ENCODE results near the gene CHST8.
"Not testable (repeated sequence)": the region's sequence is repeated elsewhere in the genome, so short reads cannot be mapped to it uniquely, and the experiment has no call there.

The CHST8 gene

DNA sequence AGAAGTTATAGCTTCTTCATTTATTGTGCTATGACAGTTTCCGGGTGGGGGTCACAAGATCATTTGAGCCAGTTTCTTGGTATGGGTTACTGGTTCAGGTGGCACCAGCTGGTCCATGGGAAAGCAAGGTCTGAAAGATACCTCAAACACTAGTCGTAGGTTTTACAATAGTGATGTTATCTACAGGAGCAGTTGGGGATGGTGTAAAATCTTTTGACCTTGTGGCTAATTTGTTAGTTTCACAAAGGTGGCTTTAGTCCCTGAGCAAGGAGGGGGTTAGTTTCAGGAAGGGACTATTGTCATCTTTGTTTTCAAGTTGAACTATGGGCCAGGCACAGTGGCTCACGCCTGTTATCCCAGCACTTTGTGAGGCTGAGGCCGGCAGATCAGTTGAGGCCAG is 24.6 kb downstream of the CHST8 start:
- Histone ChIP-seq H3K9ac (ENCODE audit: low read length) (no peak overlapping the region), H3K27me3 (ENCODE audit: control insufficient read depth, insufficient read depth, low read length) (no peaks in the 10 kb centered on the region), H3K36me3 (ENCODE audit: control insufficient read depth, insufficient read depth, low read length) (no peaks in the 10 kb centered on the region), H3K4me3 (ENCODE audit: low read depth, low read length) (no peak overlapping the region), H3K9me3 (ENCODE audit: control insufficient read depth, insufficient read depth, low read depth, low read length) (no peaks in the 10 kb centered on the region), H3K4me1 (ENCODE audit: control insufficient read depth, insufficient read depth, low read length) (peaks cover 20% of the 10 kb centered on the region), H3K27ac (ENCODE audit: low read depth, low read length) (no peak overlapping the region)

DNA sequence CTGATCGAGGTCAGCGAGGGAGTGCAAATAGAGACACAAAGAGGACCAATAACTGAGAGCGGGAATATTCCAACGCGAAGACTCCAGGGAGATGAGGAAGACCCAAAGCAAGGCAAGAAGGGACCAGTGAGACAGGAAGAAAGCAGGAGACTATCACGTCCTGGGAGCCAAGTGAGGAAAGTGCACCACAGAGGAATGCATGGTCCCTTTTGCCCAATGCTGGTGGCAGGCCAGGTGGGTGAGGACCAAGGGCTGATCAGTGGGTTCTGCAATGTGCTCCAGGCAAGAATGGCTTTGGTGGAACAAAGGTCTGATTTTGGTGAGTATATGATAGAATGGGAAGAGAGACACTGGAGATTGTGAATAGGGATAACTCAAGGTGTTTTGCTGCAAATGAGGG is 25.4 kb downstream of the CHST8 start:
- H3K36me3 ChIP-seq (ENCODE audit: control insufficient read depth, insufficient read depth, low read length), result no peaks in the 10 kb centered on the region
- H3K4me3 ChIP-seq (ENCODE audit: low read depth, low read length), result no peak overlapping the region
- no peaks in the 10 kb centered on the region for H3K9me3 ChIP-seq (ENCODE audit: control insufficient read depth, insufficient read depth, low read depth, low read length)
- no peak overlapping the region for H3K9ac ChIP-seq (ENCODE audit: low read length)
- H3K4me1 ChIP-seq (ENCODE audit: control insufficient read depth, insufficient read depth, low read length), result peaks cover 18% of the 10 kb centered on the region
- H3K27ac ChIP-seq (ENCODE audit: low read depth, low read length), result no peak overlapping the region
- H3K27me3 ChIP-seq (ENCODE audit: control insufficient read depth, insufficient read depth, low read length), result no peaks in the 10 kb centered on the region

DNA sequence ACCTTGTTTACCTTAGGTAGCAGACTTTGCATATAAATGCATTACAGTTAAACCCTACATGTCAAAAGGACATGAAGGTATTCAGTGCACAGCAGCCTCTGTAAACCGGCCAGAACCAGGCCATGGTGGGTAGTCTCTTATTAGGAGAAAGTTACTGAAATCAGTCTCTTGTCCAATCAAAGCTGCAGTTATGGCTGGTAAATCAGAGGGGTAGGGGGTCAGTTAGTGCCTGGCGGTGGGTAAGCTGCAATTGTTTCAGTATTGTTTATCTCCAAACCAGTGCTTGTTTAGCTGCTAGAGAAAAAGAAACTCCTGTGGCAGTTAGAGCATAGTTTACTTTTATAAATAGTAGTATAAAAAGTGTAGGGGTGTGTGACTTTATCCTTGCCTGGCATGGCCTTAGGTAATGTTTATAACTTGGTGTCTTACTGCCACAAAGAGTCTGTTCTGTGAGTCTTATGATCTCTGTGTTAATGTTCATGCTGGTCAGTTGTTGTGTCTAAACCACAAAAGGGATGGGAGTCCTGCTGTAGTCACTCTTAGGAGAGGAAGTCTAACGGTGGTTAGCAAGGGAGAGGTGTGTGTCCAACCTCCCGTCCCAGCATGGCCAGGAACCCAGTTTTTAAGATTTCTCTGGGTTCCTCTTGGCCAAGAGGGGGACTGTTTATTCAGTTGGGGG is 28.0 kb downstream of the CHST8 start:
- no peak overlapping the region for H3K27ac ChIP-seq (ENCODE audit: low read depth, low read length)
- H3K27me3 ChIP-seq (ENCODE audit: control insufficient read depth, insufficient read depth, low read length), result no peaks in the 10 kb centered on the region
- no peaks in the 10 kb centered on the region for H3K9me3 ChIP-seq (ENCODE audit: control insufficient read depth, insufficient read depth, low read depth, low read length)
- no peak overlapping the region for H3K9ac ChIP-seq (ENCODE audit: low read length)
- H3K4me3 ChIP-seq (ENCODE audit: low read depth, low read length), result no peak overlapping the region
- H3K4me1 ChIP-seq (ENCODE audit: control insufficient read depth, insufficient read depth, low read length), result peaks cover 18% of the 10 kb centered on the region
- no peaks in the 10 kb centered on the region for H3K36me3 ChIP-seq (ENCODE audit: control insufficient read depth, insufficient read depth, low read length)

DNA sequence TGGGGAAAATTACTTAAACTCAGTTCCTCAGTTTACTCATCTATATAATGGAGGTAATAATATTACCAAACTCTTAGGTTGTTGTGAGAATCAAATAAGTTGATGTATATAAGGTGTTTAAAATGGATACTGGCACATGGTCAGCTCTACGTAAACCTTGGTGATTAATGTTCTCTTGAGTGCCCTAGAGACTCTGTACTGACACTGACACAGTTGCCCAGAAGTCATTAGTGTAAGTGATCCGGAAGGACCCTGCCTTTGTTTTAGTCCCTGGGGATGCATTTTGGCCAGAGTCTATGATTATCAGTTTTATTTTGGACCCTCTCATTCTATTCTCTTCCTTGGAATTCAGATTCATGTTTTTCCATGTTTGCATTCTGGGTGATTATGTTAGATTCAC is 31.9 kb downstream of the CHST8 start:
- Histone ChIP-seq H3K36me3 (ENCODE audit: control insufficient read depth, insufficient read depth, low read length) (no peaks in the 10 kb centered on the region), H3K27me3 (ENCODE audit: control insufficient read depth, insufficient read depth, low read length) (no peaks in the 10 kb centered on the region), H3K9ac (ENCODE audit: low read length) (no peak overlapping the region), H3K4me3 (ENCODE audit: low read depth, low read length) (no peak overlapping the region), H3K9me3 (ENCODE audit: control insufficient read depth, insufficient read depth, low read depth, low read length) (no peaks in the 10 kb centered on the region), H3K4me1 (ENCODE audit: control insufficient read depth, insufficient read depth, low read length) (peaks cover 13% of the 10 kb centered on the region), H3K27ac (ENCODE audit: low read depth, low read length) (no peak overlapping the region)

DNA sequence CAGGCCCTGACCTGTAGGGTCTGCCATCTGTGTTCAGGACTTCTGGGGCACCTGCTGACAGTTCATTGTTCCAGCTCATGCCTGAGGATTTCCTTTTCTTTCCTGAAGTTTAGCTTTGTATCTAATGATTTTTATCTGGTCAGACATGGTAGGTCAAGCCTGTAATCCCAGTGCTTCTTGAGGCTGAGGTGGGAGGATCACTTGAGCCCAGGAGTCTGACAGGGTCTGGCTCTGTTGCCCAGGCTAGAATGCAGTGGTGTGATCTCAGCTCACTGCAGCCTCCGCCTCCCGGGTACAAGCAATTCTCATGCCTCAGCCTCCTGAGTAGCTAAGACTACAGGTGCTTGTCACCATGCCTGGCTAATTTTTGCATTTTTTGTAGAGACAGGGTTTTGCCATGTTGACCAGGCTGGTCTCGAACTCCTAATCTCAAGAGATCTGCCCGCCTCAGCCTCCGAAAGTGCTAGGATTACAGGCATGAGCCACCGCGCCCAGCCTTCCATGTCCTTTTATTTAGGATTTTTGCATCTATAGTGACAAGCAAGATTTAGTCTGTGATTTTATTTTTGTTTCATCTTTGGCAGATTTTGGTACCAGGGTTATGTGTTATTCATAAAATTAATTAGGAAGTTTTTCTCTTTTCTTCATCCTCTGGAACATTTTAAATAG is 33.2 kb downstream of the CHST8 start:
- H3K27me3 ChIP-seq (ENCODE audit: control insufficient read depth, insufficient read depth, low read length), result no peaks in the 10 kb centered on the region
- H3K27ac ChIP-seq (ENCODE audit: low read depth, low read length), result no peak overlapping the region
- H3K9ac ChIP-seq (ENCODE audit: low read length), result no peak overlapping the region
- no peak overlapping the region for H3K4me3 ChIP-seq (ENCODE audit: low read depth, low read length)
- no peaks in the 10 kb centered on the region for H3K36me3 ChIP-seq (ENCODE audit: control insufficient read depth, insufficient read depth, low read length)
- peaks cover 3% of the 10 kb centered on the region for H3K4me1 ChIP-seq (ENCODE audit: control insufficient read depth, insufficient read depth, low read length)
- H3K9me3 ChIP-seq (ENCODE audit: control insufficient read depth, insufficient read depth, low read depth, low read length), result no peaks in the 10 kb centered on the region

DNA sequence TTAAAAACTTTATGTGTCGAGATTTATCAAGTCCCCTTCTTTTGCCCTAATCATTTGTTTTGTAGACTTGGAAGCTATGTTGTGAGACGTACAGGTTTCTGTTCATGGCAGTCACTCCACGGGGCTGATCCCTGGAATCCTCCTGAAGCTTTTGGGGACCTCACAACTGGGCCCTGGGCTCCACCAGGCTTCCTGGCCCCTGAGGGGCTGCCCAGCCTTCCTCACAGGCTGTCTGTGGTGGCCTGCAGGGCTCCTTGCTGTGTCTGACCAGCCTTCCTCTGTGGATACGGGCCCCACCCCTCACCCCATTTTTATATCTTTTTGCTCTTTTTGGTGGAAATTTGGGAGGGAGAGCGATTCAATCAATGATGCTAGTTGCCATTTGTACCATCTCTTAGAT is 38.1 kb downstream of the CHST8 start:
- H3K36me3 ChIP-seq (ENCODE audit: control insufficient read depth, insufficient read depth, low read length), result no peaks in the 10 kb centered on the region
- no peak overlapping the region for H3K4me3 ChIP-seq (ENCODE audit: low read depth, low read length)
- no peaks in the 10 kb centered on the region for H3K27me3 ChIP-seq (ENCODE audit: control insufficient read depth, insufficient read depth, low read length)
- no peaks in the 10 kb centered on the region for H3K9me3 ChIP-seq (ENCODE audit: control insufficient read depth, insufficient read depth, low read depth, low read length)
- peaks cover 11% of the 10 kb centered on the region; the same call in 1 of the 2 replicates for H3K4me1 ChIP-seq (ENCODE audit: control insufficient read depth, insufficient read depth, low read length)
- no peak overlapping the region for H3K27ac ChIP-seq (ENCODE audit: low read depth, low read length)
- no peak overlapping the region for H3K9ac ChIP-seq (ENCODE audit: low read length)

DNA sequence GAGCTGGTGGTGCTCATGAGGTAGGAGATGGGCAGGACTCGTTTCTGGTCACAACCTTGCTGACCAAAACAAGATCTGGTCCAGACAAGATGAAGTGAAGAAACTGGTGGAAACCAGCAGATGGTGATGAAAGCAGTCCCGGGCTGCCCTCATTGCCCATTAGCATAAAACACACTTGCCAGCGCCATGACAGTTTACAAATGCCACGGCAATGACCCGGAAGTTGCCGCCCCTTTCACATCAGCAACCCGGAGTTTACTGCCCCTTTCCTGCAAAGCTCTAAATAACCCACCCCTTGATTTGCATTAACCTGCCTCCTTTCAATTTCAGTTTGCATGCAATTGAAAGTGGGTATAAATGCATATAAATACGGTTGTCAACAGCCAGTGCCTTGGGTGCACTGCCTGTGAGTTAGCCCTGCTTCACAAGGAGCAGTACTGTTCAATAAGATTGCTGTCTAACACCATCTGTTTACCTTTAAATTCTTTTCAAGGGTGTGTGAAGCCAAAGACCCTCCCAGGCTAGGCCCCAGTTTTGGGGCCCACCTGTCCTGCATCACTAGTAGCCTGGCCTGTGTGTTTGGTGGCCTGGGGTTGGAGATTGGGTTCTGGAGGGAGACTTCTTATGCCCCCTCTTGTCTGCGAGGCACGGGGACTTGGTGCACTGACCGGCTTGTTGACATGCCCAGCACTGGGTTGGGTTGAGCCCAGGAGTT is 38.8 kb downstream of the CHST8 start:
- Histone ChIP-seq H3K4me3 (ENCODE audit: low read depth, low read length) (no peak overlapping the region), H3K9ac (ENCODE audit: low read length) (no peak overlapping the region), H3K4me1 (ENCODE audit: control insufficient read depth, insufficient read depth, low read length) (peaks cover 11% of the 10 kb centered on the region; the same call in 1 of the 2 replicates)

DNA sequence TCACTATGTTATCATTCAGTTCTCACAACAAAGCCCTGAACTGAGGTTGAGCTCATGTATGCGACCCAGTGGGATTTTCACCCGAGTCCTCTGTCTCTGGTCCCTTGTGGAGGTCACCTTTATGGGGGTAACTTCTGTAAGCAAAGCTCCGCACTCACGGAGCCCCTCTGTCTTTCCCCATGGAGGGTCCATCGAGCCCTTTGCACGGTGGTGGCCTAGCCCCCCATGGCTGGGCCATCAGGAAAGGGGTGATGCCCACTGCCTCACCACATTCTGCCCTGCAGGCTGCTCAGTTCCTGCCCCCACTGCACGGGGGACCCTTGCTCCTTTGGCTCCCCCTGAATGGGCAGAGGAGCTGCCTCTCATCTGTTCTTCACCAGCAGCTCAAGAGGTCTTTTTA is 39.6 kb downstream of the CHST8 start:
- no peak overlapping the region for H3K9ac ChIP-seq (ENCODE audit: low read length)
- H3K27me3 ChIP-seq (ENCODE audit: control insufficient read depth, insufficient read depth, low read length), result no peaks in the 10 kb centered on the region

More for the DNA sequence above, 38.8 kb downstream of the CHST8 start:
- Histone ChIP-seq H3K27ac (ENCODE audit: low read depth, low read length) (no peak overlapping the region), H3K36me3 (ENCODE audit: control insufficient read depth, insufficient read depth, low read length) (no peaks in the 10 kb centered on the region), H3K27me3 (ENCODE audit: control insufficient read depth, insufficient read depth, low read length) (no peaks in the 10 kb centered on the region), H3K9me3 (ENCODE audit: control insufficient read depth, insufficient read depth, low read depth, low read length) (no peaks in the 10 kb centered on the region)

DNA sequence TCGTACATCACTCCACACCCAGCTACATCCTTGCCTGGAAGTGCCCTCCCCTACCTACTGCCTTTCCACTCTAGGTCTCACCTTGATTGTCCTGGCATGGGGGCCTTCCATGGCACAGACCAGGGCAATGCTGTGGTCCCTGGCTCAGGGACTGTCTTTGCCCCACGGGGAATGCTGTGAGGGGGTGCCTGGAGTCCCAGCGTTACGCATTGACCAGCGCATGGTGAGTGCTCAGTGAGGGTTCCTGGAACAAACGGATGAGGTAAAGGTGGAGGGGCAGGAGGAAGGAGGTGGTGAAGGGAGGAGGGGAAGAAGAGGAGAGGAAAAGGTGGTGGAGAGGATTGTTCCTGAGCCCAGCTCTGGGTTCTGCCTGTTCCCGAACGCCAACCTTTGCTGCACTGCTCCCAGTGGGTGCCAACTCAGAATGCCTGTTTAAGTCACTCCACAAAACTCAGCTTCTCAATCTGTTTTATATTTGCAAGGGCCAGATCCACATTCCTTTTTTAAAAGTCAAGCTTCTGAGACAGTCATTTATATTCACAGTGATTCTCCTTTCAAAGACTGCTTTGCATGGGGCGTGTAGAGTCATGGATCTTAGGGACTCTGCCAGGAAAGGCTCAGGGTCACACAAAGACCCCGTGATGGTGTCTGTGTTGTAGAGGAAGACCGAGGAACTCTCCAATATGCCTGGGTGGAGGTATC is 40.8 kb downstream of the CHST8 start:
- H3K9ac ChIP-seq (ENCODE audit: low read length), result no peak overlapping the region
- no peaks in the 10 kb centered on the region for H3K36me3 ChIP-seq (ENCODE audit: control insufficient read depth, insufficient read depth, low read length)
- no peak overlapping the region for H3K4me3 ChIP-seq (ENCODE audit: low read depth, low read length)
- no peaks in the 10 kb centered on the region for H3K9me3 ChIP-seq (ENCODE audit: control insufficient read depth, insufficient read depth, low read depth, low read length)
- H3K27ac ChIP-seq (ENCODE audit: low read depth, low read length), result no peak overlapping the region
- no peaks in the 10 kb centered on the region for H3K27me3 ChIP-seq (ENCODE audit: control insufficient read depth, insufficient read depth, low read length)
- H3K4me1 ChIP-seq (ENCODE audit: control insufficient read depth, insufficient read depth, low read length), result peaks cover 11% of the 10 kb centered on the region; the same call in 1 of the 2 replicates

More for the DNA sequence above, 39.6 kb downstream of the CHST8 start:
- no peaks in the 10 kb centered on the region for H3K36me3 ChIP-seq (ENCODE audit: control insufficient read depth, insufficient read depth, low read length)
- peaks cover 11% of the 10 kb centered on the region; the same call in 1 of the 2 replicates for H3K4me1 ChIP-seq (ENCODE audit: control insufficient read depth, insufficient read depth, low read length)
- no peak overlapping the region for H3K4me3 ChIP-seq (ENCODE audit: low read depth, low read length)
- H3K27ac ChIP-seq (ENCODE audit: low read depth, low read length), result no peak overlapping the region
- no peaks in the 10 kb centered on the region for H3K9me3 ChIP-seq (ENCODE audit: control insufficient read depth, insufficient read depth, low read depth, low read length)

DNA sequence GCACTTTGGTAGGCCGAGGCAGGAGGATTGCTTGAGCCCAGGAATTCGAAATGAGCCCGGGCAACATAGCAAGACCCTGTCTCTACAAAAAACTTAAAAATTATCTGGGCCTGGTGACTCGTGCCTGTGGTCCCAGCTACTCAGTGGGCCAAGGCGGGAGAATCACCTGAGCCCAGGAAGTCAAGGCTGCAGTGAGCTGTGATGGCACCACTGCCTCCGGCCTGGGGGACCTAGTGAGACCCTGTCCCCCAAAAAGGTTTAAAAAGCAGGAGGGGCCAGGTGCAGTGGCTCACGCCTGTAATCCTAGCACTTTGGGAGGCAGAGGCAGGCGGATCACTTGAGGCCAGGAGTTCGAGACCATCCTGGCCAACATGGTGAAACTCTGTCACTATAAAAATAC is 41.6 kb downstream of the CHST8 start:
- H3K27me3 ChIP-seq (ENCODE audit: control insufficient read depth, insufficient read depth, low read length); H3K36me3 ChIP-seq (ENCODE audit: control insufficient read depth, insufficient read depth, low read length); H3K9ac ChIP-seq (ENCODE audit: low read length); H3K4me3 ChIP-seq (ENCODE audit: low read depth, low read length); H3K9me3 ChIP-seq (ENCODE audit: control insufficient read depth, insufficient read depth, low read depth, low read length); H3K27ac ChIP-seq (ENCODE audit: low read depth, low read length): not testable (repeated sequence)
- H3K4me1 ChIP-seq (ENCODE audit: control insufficient read depth, insufficient read depth, low read length), result peaks cover 11% of the 10 kb centered on the region; the same call in 1 of the 2 replicates

Data from HUES6 (cell line).